GM12878 (cell line): ENCODE data around the gene CEP295NL. TPM values are rescaled to one million over a fixed set of nuclear protein-coding genes. Genes with fewer than 3 reads are reported as not detected.
A peak's percentile ranks its signal among the peaks of the same experiment; 100 is the strongest.

ENCODE experiments used
- ATAC-seq: fragments of 200-7000 bp; cut with Tn5 transposase; 3 replicates; pipeline ENCODE4 v1.9.1; 2020; ENCODE audit warnings: mild to moderate bottlenecking, moderate library complexity
- BruUV-seq: library from RNA; stranded (reverse); fragments of 400-500 nt; replicated peaks from 2 replicates; lab custom pipeline; 2021; lab: Mats Ljungman, UMichigan
- CTCF ChIA-PET: fragments of 300-600 bp; sonication (Branson Sonifier 250); formaldehyde crosslinking; extraction: SDS; loops from one replicate; lab custom pipeline; 2021; ENCODE audit warnings: inconsistent platforms; lab: Yijun Ruan, JAX
- POLR2A ChIA-PET: fragments of 350-600 bp; formaldehyde crosslinking; extraction: SDS; loops from one replicate; lab custom pipeline; 2021; ENCODE audit warnings: inconsistent platforms; lab: Charles Lee
- RAD21 ChIA-PET: fragments of 300-600 bp; sonication (Branson Sonifier 250); formaldehyde crosslinking; loops from one replicate; lab custom pipeline; 2023; ENCODE audit warnings: antibody characterized with exemption; ENCODE audit not compliant: unreplicated experiment; lab: Charles Lee
- SMC1A ChIA-PET: fragments of 300-600 bp; sonication (Branson Sonifier 250); formaldehyde crosslinking; loops from one replicate; lab custom pipeline; 2023; ENCODE audit not compliant: unreplicated experiment, uncharacterized antibody; lab: Charles Lee
- DNase-seq: peaks from one replicate; pipeline ENCODE4 v3.0.0-alpha.2; 2011; ENCODE audit warnings: low read depth, low spot score
- FAIRE-seq: peaks from 3 replicates; lab custom pipeline; 2011; peaks lifted over from hg19 to GRCh38; lab: Jason Lieb, UNC
- H2AFZ ChIP-seq: 2 replicates; pipeline ENCODE4 v1.6.0; 2011; ENCODE audit warnings: low read depth, low read length, control low read depth; ENCODE audit not compliant: control insufficient read depth
- H3K27ac ChIP-seq: 2 replicates; pipeline ENCODE4 v1.5.1; 2011; ENCODE audit warnings: control low read depth; ENCODE audit not compliant: control insufficient read depth, insufficient read depth
- H3K27me3 ChIP-seq, 2 experiments: replicated peaks in 1 of 2; 2 replicates each; pipeline versions ENCODE4 v1.6.0 to v1.6.1; 2011; ENCODE audit warnings: low read length in 1 of 2; ENCODE audit not compliant: control insufficient read depth in 2 of 2, insufficient read depth in 2 of 2
- H3K36me3 ChIP-seq, 2 experiments: 2 replicates each; pipeline ENCODE4 v1.5.1; 2011; ENCODE audit warnings: low read length in 1 of 2; ENCODE audit not compliant: control insufficient read depth in 2 of 2, insufficient read depth in 2 of 2
- H3K4me1 ChIP-seq: 2 replicates; pipeline ENCODE4 v1.6.1; 2011; ENCODE audit warnings: mild to moderate bottlenecking, low read length, moderate library complexity, mixed read lengths; ENCODE audit not compliant: control insufficient read depth, insufficient read depth
- H3K4me2 ChIP-seq: 2 replicates; pipeline ENCODE4 v1.6.0; 2011; ENCODE audit warnings: control low read depth; ENCODE audit not compliant: control insufficient read depth, insufficient read depth
- H3K4me3 ChIP-seq: fragments of 200-600 bp; sonication (generic); 2 replicates; pipeline ENCODE4 v1.5.1; 2016
- H3K79me2 ChIP-seq: 2 replicates; pipeline ENCODE4 v1.6.0; 2011; ENCODE audit warnings: low read length; ENCODE audit not compliant: control insufficient read depth, insufficient read depth
- H3K9ac ChIP-seq: 2 replicates; pipeline ENCODE4 v1.8.0; 2011; ENCODE audit warnings: low read length, control low read depth, mixed read lengths; ENCODE audit not compliant: control insufficient read depth, insufficient read depth
- H3K9me3 ChIP-seq: replicated peaks from 3 replicates; pipeline ENCODE4 v1.5.1; 2011; ENCODE audit warnings: mild to moderate bottlenecking, low read length; ENCODE audit not compliant: control insufficient read depth, insufficient read depth
- H4K20me1 ChIP-seq: 2 replicates; pipeline ENCODE4 v1.6.0; 2011; ENCODE audit not compliant: control insufficient read depth, insufficient read depth
- CBFB ChIP-seq: IDR thresholded peaks from 2 replicates; pipeline ENCODE4 v1.6.1; 2016; ENCODE audit warnings: antibody characterized with exemption, low read depth
- CTCF ChIP-seq, 3 experiments: IDR thresholded peaks in 2 of 3; conservative IDR thresholded peaks in 1 of 3; 2 replicates each; pipeline ENCODE4 v1.5.1; 2011; ENCODE audit warnings: low read depth in 3 of 3, low read length in 3 of 3, mild to moderate bottlenecking in 3 of 3, control low read depth in 2 of 3, moderate library complexity in 2 of 3, inconsistent platforms in 1 of 3, mixed read lengths in 1 of 3; ENCODE audit not compliant: control insufficient read depth in 2 of 3, insufficient read depth in 1 of 3; ENCODE audit errors: extremely low read depth in 1 of 3
- CUX1 ChIP-seq: IDR thresholded peaks from 2 replicates; pipeline ENCODE4 v1.6.1; 2012; ENCODE audit warnings: improper control_type of control experiment, low read depth, low read length; ENCODE audit not compliant: insufficient replicate concordance
- POLR2A ChIP-seq: IDR thresholded peaks from 2 replicates; pipeline ENCODE4 v1.6.1; 2011; ENCODE audit warnings: low read depth, mild to moderate bottlenecking, low read length
- SRF ChIP-seq, 2 experiments: IDR thresholded peaks; 2 replicates each; pipeline ENCODE4 v1.6.1; 2011; ENCODE audit warnings: low read depth in 2 of 2, low read length in 2 of 2, mild to moderate bottlenecking in 1 of 2, moderate library complexity in 1 of 2
- TARDBP ChIP-seq: IDR thresholded peaks from 2 replicates; pipeline ENCODE4 v1.6.1; 2016; ENCODE audit warnings: borderline replicate concordance
- TCF12 ChIP-seq: IDR thresholded peaks from 2 replicates; pipeline ENCODE4 v1.6.1; 2011; ENCODE audit warnings: low read depth, mild to moderate bottlenecking, low read length
- WGBS: methylation state at CpG from one replicate; pipeline ENCODE4 v1.1.6; 2016; ENCODE audit warnings: low lambda C conversion rate; ENCODE audit not compliant: insufficient replicate concordance, insufficient coverage; ENCODE audit errors: missing lambda C conversion rate; 5-methylcytosine and 5-hydroxymethylcytosine counted together
- in situ Hi-C: fragments of 300-500 bp; cut with MboI; formaldehyde crosslinking; loops from 9 replicates; pipeline ENCODE4 v1.14.3; 2018; ENCODE audit warnings: mixed read lengths
- intact Hi-C: fragments of 100-400 bp; cut with micrococcal nuclease; formaldehyde crosslinking; loops from one replicate; pipeline ENCODE4 v1.14.2; 2022; ENCODE audit not compliant: unreplicated experiment
- polyA plus RNA-seq, 11 experiments: library from polyadenylated mRNA; depleted of rRNA in 4 of 11; unstranded in 6 of 11; stranded (reverse) in 5 of 11; fragments of >200 nt; fragmentation: Nextera tagmentation in 4 of 11; fragmentation: Illumina TruSeq in 1 of 11; extraction: Ambion mirVana in 4 of 11; extraction: Trizol in 1 of 11; gene quantifications; 1 replicate in 1 of 11; 2 replicates in 10 of 11; pipeline versions ENCODE4 v1.2.1 to v1.2.3, GENCODE V29; 2011 to 2016; ENCODE audit warnings: inconsistent platforms in 2 of 11, missing spikeins in 2 of 11, low read depth in 1 of 11
- total RNA-seq, 4 experiments: library from RNA; depleted of rRNA in 3 of 4; stranded (reverse); fragments of >200 nt in 3 of 4; fragmentation: Illumina TruSeq in 1 of 4; extraction: Trizol in 1 of 4; gene quantifications; 2 replicates each; pipeline versions ENCODE4 v1.2.1 to v1.2.3, GENCODE V29; 2013 to 2021

The CEP295NL gene
- total and polyA plus RNA-seq, 10 of the 15 experiments (the other 5 are each of a cell fraction or from before 2014, with no cell fraction given): not detected

- Histone ChIP-seq H3K4me3 (no peak overlapping the region), H2AFZ (no peak overlapping the region), H3K79me2 (no peaks in the 10 kb centered on the region), H3K27ac (no peak overlapping the region), H3K4me2 (no peak overlapping the region), H3K9ac (no peak overlapping the region), H3K9me3 (no peaks in the 10 kb centered on the region), H3K36me3 (no peaks in the 10 kb centered on the region), H4K20me1 (no peaks in the 10 kb centered on the region), H3K27me3 (peaks cover 4 to 9% of the 10 kb centered on the region in 2 experiments; a peak in 2 of 4 replicates), H3K4me1 (peaks cover 2% of the 10 kb centered on the region; the same call in 1 of the 2 replicates)
- ChIA-PET SMC1A (no interaction called here), RAD21 (no interaction called here), POLR2A (no interaction called here), CTCF (no interaction called here)
- ATAC-seq (no peak), DNase-seq (no peak), FAIRE-seq (no peak)
- WGBS: 37% methylated on average over 33 of the region's 33 CpGs
- no peak for TF ChIP-seq TARDBP
- intact Hi-C loops: no loop called here
- in situ Hi-C loops: no loop called here
- BruUV-seq: no TSS peak
Observed at GRCh38 chr17:78925662-78926555, 22.9 kb upstream of the CEP295NL start.

GRCh38 chr17:78925234-78925633, 22.2 kb upstream of the CEP295NL start, which contains the start of gene TIMP2:
TIMP2 (minus strand) TSS chr17:78925387; CDS start chr17:78925088, 299 bp downstream.
- ChIA-PET SMC1A (no interaction called here), RAD21 (no interaction called here), CTCF (no interaction called here), POLR2A (no interaction called here)
- Histone ChIP-seq H2AFZ (no peak within 1 kb of the TSS), H3K4me2 (no peak within 1 kb of the TSS), H3K4me1 (peaks cover 2% of the 10 kb centered on the region; the same call in 1 of the 2 replicates), H3K36me3 (no peaks in the 10 kb centered on the region), H3K9ac (no peak within 1 kb of the TSS), H3K4me3 (no peak within 1 kb of the TSS), H3K27me3 (peaks cover 4 to 9% of the 10 kb centered on the region in 2 experiments; a peak in 3 of 4 replicates), H4K20me1 (no peaks in the 10 kb centered on the region), H3K79me2 (no peaks in the 10 kb centered on the region), H3K9me3 (no peaks in the 10 kb centered on the region), H3K27ac (no peak within 1 kb of the TSS)
- intact Hi-C loops: no loop called here
- ATAC-seq (peak; percentile 62), FAIRE-seq (no peak), DNase-seq (no peak)
- in situ Hi-C loops: no loop called here
- no TSS peak for BruUV-seq
- 0% methylated on average over 1 of the region's 52 CpGs for WGBS
- TF ChIP-seq CTCF (IDR thresholded peaks at IDR 0.05 in 2 of 3, conservative IDR thresholded peaks at IDR 0.05 in 1 of 3; ENCODE audit: control insufficient read depth in 2 of 3, extremely low read depth in 1 of 3, insufficient read depth in 1 of 3, low read depth in 3 of 3, low read length in 3 of 3) (peak in 2 of 3 experiments; percentile 10 to 24; a peak in 2 of 6 replicates), SRF (IDR thresholded peaks at IDR 0.05; ENCODE audit: low read depth in 2 of 2, low read length in 2 of 2) (no peak), CBFB (no peak), POLR2A (peak; percentile 18; the same call in 1 of the 2 replicates), TCF12 (no peak), CUX1 (no peak)
